Omental fat pad (tissue), 4 donors: ENCODE measurements around the gene UBE2L6. TPM values are rescaled to one million over a fixed set of nuclear protein-coding genes. Genes with fewer than 3 reads are reported as not detected.

ENCODE experiments used
- ATAC-seq: fragments of 150-250 bp; one replicate; pipeline ENCODE4 v1.9.1; 2016; ENCODE audit warnings: mild to moderate bottlenecking, moderate library complexity; ENCODE audit not compliant: low FRiP score
- DNase-seq: peaks from one replicate; pipeline ENCODE4 v3.0.0-alpha.2; 2019; ENCODE audit warnings: low spot score
- total RNA-seq, 4 donors: library from RNA; depleted of rRNA; stranded (reverse); fragments of >200 nt; gene quantifications; one replicate each; pipeline ENCODE4 v1.1.0, GENCODE V29; 2016
- TF ChIP-seq, protein P1 (sequence below), 3 donors: fragments of 450-650 bp; IDR thresholded peaks; one replicate each; pipeline ENCODE4 v1.5.1; 2016 to 2017; ENCODE audit warnings: antibody characterized with exemption in 3 of 3, mild to moderate bottlenecking in 3 of 3, moderate library complexity in 2 of 3

Gene UBE2L6
- total RNA-seq, 4 donors from 2014 or later = 46.5 to 104 (median 52.6) TPM

DNA sequence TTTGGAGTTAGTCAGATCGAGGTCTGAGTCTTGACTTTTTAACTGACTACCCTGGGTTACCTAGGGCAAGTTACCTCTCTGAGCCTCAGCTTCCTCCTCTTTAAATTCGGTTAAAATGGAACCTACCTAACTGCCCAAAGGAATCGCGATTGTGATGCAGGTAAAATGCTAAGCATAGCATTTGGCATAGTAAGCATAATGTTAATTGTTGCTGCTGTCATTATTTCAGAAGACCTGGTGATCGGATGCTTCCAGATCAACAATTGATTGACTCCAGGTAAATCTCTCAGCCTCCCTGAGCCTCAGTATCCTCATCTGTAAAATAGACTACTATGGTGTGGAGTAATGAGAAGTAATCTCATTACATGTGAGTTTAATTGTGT lies 51.4 kb downstream of the UBE2L6 start:
- TF ChIP-seq, protein P1, sequence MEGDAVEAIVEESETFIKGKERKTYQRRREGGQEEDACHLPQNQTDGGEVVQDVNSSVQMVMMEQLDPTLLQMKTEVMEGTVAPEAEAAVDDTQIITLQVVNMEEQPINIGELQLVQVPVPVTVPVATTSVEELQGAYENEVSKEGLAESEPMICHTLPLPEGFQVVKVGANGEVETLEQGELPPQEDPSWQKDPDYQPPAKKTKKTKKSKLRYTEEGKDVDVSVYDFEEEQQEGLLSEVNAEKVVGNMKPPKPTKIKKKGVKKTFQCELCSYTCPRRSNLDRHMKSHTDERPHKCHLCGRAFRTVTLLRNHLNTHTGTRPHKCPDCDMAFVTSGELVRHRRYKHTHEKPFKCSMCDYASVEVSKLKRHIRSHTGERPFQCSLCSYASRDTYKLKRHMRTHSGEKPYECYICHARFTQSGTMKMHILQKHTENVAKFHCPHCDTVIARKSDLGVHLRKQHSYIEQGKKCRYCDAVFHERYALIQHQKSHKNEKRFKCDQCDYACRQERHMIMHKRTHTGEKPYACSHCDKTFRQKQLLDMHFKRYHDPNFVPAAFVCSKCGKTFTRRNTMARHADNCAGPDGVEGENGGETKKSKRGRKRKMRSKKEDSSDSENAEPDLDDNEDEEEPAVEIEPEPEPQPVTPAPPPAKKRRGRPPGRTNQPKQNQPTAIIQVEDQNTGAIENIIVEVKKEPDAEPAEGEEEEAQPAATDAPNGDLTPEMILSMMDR (IDR thresholded peaks at IDR 0.05) = no peak
- DNase-seq (no peak), ATAC-seq (no peak)

GRCh38 chr11:57515332-57516060 lies 52.0 kb downstream of the UBE2L6 start, which contains the start of gene SLC43A1:
Gene SLC43A1, minus strand, starts transcription at chr11:57515702. Its CDS starts 1,591 bp downstream, at chr11:57514111.
- ATAC-seq (peak; percentile 84), DNase-seq (no peak)
- TF ChIP-seq, protein P1 (IDR thresholded peaks at IDR 0.05) = no peak

- TF ChIP-seq, protein P1 (IDR thresholded peaks at IDR 0.05) = no peak
- DNase-seq = no peak
Measured at GRCh38 chr11:57514538-57515331, 52.7 kb downstream of the UBE2L6 start.

DNA sequence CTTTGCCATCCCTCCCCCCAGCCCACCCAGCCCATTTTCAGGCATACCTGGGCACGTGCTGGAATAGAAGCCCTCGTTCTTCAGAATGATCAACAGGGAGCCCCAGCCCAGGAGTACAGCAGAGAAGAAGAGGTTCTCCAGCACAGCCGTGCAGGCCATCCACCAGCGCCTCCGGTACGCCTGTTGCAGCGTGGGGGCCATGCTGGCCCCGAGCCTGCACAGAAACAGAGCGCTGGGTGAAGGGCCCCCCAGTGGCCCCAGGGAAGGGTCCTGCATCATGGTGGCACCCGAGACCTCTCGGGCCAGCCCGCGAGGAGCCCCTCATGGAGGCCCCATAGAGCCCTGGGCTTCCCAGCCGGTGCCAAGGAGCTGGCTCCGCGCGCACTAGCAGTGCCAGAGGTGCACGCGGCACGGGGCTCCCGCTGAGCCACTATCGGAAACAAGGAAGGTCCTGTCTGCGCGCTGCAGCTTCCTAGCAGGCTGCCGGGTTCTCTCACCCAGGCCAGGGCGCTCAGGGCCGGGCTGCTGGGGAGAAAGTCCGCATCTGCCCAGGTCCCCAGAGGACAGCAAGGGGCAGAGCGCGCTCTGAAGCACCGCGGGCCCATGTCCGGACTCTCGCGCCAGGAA lies 53.4 kb downstream of the UBE2L6 start:
- ATAC-seq (peak; percentile 23), DNase-seq (no peak)
- TF ChIP-seq, protein P1 (IDR thresholded peaks at IDR 0.05) = no peak

More at GRCh38 chr11:57514538-57515331, 52.7 kb downstream of the UBE2L6 start:
- ATAC-seq = peak; percentile 57

GRCh38 chr11:57513452-57513795 lies 54.0 kb downstream of the UBE2L6 start:
- TF ChIP-seq, protein P1 (IDR thresholded peaks at IDR 0.05) = no peak
- ATAC-seq = no peak

DNA sequence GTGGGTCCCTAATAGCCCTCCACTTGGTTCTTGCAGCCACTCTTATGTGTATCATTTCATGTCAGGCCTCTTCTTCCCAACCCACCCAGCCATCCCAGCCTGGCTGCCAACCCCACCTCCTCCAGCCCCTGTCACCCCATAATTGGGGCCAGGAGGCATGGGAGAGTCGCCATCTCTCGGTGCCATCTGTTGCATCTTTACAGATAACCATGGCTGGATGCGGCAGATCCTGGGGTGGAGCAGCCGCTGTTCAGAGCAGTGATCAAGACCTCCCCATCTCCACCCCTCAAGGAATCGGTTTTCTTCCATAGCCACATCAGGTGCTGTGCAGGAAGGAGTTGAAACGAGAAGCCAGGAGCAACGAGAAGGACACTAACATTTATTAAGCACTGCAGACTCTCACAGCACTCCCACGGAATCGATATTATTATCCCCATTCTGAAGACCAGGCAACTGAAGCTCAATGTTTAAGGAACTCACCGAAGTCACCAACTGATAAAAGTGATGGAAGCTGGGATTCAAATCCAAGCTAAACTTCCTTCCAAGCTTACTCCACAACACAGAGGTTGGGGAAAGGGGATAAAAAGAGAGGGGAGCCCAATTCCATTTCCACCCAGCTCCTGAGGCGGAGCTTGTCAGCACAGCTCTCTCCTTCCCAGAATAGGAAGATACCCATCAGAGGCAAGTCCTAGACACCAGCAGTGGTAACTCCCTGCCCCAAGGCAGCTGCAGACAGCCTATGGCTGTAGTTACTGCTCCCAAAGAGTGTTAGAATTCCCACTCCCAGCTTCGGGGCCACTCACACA lies 54.6 kb downstream of the UBE2L6 start:
- DNase-seq = no peak
- ATAC-seq = no peak
- TF ChIP-seq, protein P1 (IDR thresholded peaks at IDR 0.05) = no peak

More at GRCh38 chr11:57513452-57513795, 54.0 kb downstream of the UBE2L6 start:
- DNase-seq = no peak
